Fibroblast of lung (primary cell): ENCODE measurements around the gene RNF186. TPM values are rescaled to one million over a fixed set of nuclear protein-coding genes. Genes with fewer than 3 reads are reported as not detected.

Source experiments
- DNase-seq, 2 donors: peaks; one replicate each; pipeline versions ENCODE4 v3.0.0 to v3.0.0-alpha.2; 2010; ENCODE audit warnings: low read depth in 2 of 2
- H2AFZ ChIP-seq: 2 replicates; pipeline ENCODE4 v1.5.1; 2012; ENCODE audit warnings: low read length, control low read depth, inconsistent platforms
- H3K27ac ChIP-seq: 2 replicates; pipeline ENCODE4 v1.5.1; 2011; ENCODE audit warnings: low read length, control low read depth; ENCODE audit not compliant: insufficient read depth
- H3K27me3 ChIP-seq: 2 replicates; pipeline ENCODE4 v1.5.1; 2011; ENCODE audit warnings: mild to moderate bottlenecking, low read length; ENCODE audit not compliant: control insufficient read depth, insufficient read depth
- H3K36me3 ChIP-seq: 2 replicates; pipeline ENCODE4 v1.5.1; 2011; ENCODE audit warnings: low read length; ENCODE audit not compliant: control insufficient read depth, insufficient read depth
- H3K4me1 ChIP-seq: 2 replicates; pipeline ENCODE4 v1.5.1; 2011; ENCODE audit warnings: low read length; ENCODE audit not compliant: control insufficient read depth, insufficient read depth; ENCODE audit errors: extremely low read depth
- H3K4me2 ChIP-seq: 2 replicates; pipeline ENCODE4 v1.5.1; 2011; ENCODE audit warnings: low read length, control low read depth; ENCODE audit not compliant: insufficient read depth; ENCODE audit errors: extremely low read depth
- H3K4me3 ChIP-seq, 4 experiments: fragments of 200-600 bp in 1 of 4; sonication (generic) in 1 of 4; replicated peaks in 1 of 4; 2 replicates each; pipeline ENCODE4 v1.5.1; 2011 to 2016; ENCODE audit warnings: low read length in 4 of 4, low read depth in 3 of 4, mild to moderate bottlenecking in 3 of 4, control low read depth in 2 of 4, inconsistent platforms in 1 of 4, mixed read lengths in 1 of 4; ENCODE audit not compliant: insufficient read depth in 1 of 4; ENCODE audit errors: control extremely low read depth in 1 of 4
- H3K79me2 ChIP-seq: 2 replicates; pipeline ENCODE4 v1.5.1; 2012; ENCODE audit warnings: mild to moderate bottlenecking, low read length, inconsistent platforms; ENCODE audit not compliant: control insufficient read depth, insufficient read depth
- H3K9ac ChIP-seq: 2 replicates; pipeline ENCODE4 v1.5.1; 2011; ENCODE audit warnings: mild to moderate bottlenecking, low read length, control low read depth; ENCODE audit not compliant: insufficient read depth
- H3K9me3 ChIP-seq: 2 replicates; pipeline ENCODE4 v1.5.1; 2012; ENCODE audit warnings: low read depth, low read length; ENCODE audit not compliant: control insufficient read depth, insufficient read depth
- H4K20me1 ChIP-seq: 2 replicates; pipeline ENCODE4 v1.5.1; 2011; ENCODE audit warnings: low read length; ENCODE audit not compliant: control insufficient read depth, insufficient read depth; ENCODE audit errors: extremely low read depth
- EZH2 ChIP-seq: IDR thresholded peaks from 2 replicates; pipeline ENCODE4 v1.5.1; 2012; ENCODE audit warnings: low read length, control low read depth, mild to moderate bottlenecking; ENCODE audit errors: missing control alignments
- polyA plus RNA-seq, 2 donors: library from polyadenylated mRNA; depleted of rRNA in 1 of 2; stranded (reverse) in 1 of 2; unstranded in 1 of 2; fragments of >200 nt; gene quantifications; 2 replicates each; pipeline ENCODE4 v1.2.1, GENCODE V29; 2011 to 2012; ENCODE audit warnings: missing spikeins in 1 of 2
- total RNA-seq: library from RNA; depleted of rRNA; stranded (reverse); fragments of >200 nt; gene quantifications from 2 replicates; pipeline ENCODE4 v1.2.1, GENCODE V29; 2014
- TF ChIP-seq, protein P1 (sequence below), 2 donors: IDR thresholded peaks in 1 of 2; conservative IDR thresholded peaks in 1 of 2; 1 replicate in 1 of 2; 2 replicates in 1 of 2; pipeline ENCODE4 v1.5.1; 2011 to 2012; ENCODE audit warnings: low read length in 2 of 2, control low read depth in 1 of 2, inconsistent platforms in 1 of 2, low read depth in 1 of 2, mild to moderate bottlenecking in 1 of 2

RNF186 gene
- total and polyA plus RNA-seq, 2 donors (not counting 1 experiment from before 2014, with no cell fraction given): not detected

DNA sequence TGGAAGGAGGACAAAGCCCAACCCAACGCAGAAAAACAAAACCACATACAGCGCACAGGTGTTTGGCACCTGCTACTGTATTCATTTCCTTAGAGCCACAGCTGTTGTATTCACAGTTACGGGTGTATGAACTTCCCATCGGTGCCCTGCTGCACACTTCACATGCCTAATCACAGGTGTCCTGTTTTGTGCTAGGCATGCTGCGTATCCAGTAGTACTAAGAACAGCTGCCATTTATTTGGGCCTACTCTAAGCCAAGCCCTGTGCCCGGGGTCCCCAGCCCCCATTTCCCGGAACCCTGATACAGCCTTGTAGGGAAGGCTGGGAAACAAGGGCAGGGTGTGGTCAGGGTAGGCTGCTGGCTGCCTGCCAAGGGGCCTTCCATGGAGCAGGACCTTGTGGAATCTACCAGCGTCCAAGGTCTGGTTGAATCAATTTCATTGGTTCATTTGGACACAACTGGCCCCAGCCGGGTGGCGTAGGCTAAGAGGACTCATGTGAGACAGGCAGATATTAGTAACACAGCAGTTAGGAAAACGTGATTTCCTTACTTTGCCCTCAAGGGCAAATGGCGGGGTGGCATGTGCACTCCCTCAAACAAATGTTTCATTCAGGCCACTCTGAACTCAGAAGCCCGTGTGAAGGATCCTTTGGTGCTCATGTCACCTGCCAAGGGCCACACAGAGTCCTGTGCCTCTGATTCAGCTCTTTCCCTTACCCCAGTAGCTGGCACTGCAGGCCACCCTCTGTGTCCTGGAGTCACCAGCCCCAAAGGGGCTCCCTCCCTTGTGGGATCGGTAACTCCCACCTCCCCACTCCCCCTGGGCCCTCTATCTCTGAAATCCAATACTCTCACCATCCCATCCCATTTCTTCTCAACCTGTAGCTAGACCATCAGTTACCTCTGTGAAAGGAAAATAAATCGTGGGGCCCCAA lies 986 bp upstream of the RNF186 start:
- Histone ChIP-seq H3K36me3 (no peaks in the 10 kb centered on the region), H3K4me2 (no peak overlapping the region), H3K9me3 (no peaks in the 10 kb centered on the region), H3K27me3 (no peaks in the 10 kb centered on the region), H3K27ac (no peak overlapping the region), H3K4me1 (no peaks in the 10 kb centered on the region), H3K4me3 (no peak overlapping the region), H3K9ac (no peak overlapping the region), H3K79me2 (no peaks in the 10 kb centered on the region), H2AFZ (no peak overlapping the region), H4K20me1 (no peaks in the 10 kb centered on the region)
- DNase-seq: no peak
- TF ChIP-seq, protein P1, sequence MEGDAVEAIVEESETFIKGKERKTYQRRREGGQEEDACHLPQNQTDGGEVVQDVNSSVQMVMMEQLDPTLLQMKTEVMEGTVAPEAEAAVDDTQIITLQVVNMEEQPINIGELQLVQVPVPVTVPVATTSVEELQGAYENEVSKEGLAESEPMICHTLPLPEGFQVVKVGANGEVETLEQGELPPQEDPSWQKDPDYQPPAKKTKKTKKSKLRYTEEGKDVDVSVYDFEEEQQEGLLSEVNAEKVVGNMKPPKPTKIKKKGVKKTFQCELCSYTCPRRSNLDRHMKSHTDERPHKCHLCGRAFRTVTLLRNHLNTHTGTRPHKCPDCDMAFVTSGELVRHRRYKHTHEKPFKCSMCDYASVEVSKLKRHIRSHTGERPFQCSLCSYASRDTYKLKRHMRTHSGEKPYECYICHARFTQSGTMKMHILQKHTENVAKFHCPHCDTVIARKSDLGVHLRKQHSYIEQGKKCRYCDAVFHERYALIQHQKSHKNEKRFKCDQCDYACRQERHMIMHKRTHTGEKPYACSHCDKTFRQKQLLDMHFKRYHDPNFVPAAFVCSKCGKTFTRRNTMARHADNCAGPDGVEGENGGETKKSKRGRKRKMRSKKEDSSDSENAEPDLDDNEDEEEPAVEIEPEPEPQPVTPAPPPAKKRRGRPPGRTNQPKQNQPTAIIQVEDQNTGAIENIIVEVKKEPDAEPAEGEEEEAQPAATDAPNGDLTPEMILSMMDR (conservative IDR thresholded peaks at IDR 0.05 in 1 of 2, IDR thresholded peaks at IDR 0.05 in 1 of 2; ENCODE audit: low read depth in 1 of 2, low read length in 2 of 2): no peak
- TF ChIP-seq EZH2: no peak

DNA sequence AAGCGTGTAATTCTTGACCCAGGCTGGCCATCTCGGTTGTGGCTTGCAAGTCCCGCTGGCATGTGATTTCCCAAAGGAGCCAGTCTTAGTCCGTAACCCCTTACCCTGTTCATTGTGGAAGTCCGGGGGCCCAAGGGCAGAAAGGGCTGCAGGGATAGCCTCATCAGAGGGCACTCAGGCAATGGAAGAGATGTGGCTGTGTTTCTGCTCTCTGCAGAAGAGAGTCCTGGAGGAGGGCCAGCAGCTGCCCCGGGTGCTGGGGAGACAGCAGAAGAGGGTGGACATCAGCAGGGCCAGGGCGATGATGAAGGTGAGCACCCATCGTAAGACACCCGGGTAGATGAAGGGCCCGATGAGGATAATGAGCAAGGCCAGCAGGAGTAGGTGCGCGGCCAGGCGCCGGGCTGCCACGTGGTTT lies 830 bp downstream of the RNF186 start:
- no peaks in the 10 kb centered on the region for H3K36me3 ChIP-seq
- H3K9ac ChIP-seq: no peak overlapping the region
- H2AFZ ChIP-seq: no peak overlapping the region
- TF ChIP-seq EZH2: no peak
- TF ChIP-seq, protein P1 (conservative IDR thresholded peaks at IDR 0.05 in 1 of 2, IDR thresholded peaks at IDR 0.05 in 1 of 2; ENCODE audit: low read depth in 1 of 2, low read length in 2 of 2): no peak
- no peak overlapping the region for H3K4me2 ChIP-seq
- H3K4me3 ChIP-seq: no peak overlapping the region
- H3K27me3 ChIP-seq: no peaks in the 10 kb centered on the region
- H3K9me3 ChIP-seq: no peaks in the 10 kb centered on the region
- no peak for DNase-seq
- H3K79me2 ChIP-seq: no peaks in the 10 kb centered on the region
- no peak overlapping the region for H3K27ac ChIP-seq
- H3K4me1 ChIP-seq: no peaks in the 10 kb centered on the region
- no peaks in the 10 kb centered on the region for H4K20me1 ChIP-seq

DNA sequence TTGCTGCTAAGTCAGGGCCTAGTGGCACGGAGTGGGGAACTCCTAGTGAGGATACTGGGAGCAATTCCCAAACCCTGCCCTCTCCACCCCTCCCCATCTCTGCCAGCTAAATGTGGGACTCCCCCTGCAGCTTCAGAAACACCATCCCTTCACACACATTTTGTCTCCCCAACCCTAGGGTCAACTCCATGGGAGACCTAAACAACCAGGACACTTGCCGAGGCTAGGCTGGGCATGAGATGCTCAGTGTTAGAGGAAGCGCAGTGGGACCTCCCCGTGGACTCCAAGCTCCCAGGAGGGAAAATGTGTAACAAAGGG lies 1.5 kb downstream of the RNF186 start:
- Histone ChIP-seq H3K36me3 (no peaks in the 10 kb centered on the region), H3K4me1 (no peaks in the 10 kb centered on the region), H3K27me3 (peaks cover 2% of the 10 kb centered on the region), H4K20me1 (no peaks in the 10 kb centered on the region), H3K9ac (no peak overlapping the region), H3K27ac (no peak overlapping the region), H3K9me3 (no peaks in the 10 kb centered on the region), H3K4me2 (no peak overlapping the region), H2AFZ (no peak overlapping the region), H3K4me3 (no peak overlapping the region), H3K79me2 (no peaks in the 10 kb centered on the region)
- DNase-seq: no peak
- TF ChIP-seq, protein P1 (conservative IDR thresholded peaks at IDR 0.05 in 1 of 2, IDR thresholded peaks at IDR 0.05 in 1 of 2; ENCODE audit: low read depth in 1 of 2, low read length in 2 of 2): no peak
- no peak for TF ChIP-seq EZH2
